ENCODE data around the gene SSNA1.

DNA sequence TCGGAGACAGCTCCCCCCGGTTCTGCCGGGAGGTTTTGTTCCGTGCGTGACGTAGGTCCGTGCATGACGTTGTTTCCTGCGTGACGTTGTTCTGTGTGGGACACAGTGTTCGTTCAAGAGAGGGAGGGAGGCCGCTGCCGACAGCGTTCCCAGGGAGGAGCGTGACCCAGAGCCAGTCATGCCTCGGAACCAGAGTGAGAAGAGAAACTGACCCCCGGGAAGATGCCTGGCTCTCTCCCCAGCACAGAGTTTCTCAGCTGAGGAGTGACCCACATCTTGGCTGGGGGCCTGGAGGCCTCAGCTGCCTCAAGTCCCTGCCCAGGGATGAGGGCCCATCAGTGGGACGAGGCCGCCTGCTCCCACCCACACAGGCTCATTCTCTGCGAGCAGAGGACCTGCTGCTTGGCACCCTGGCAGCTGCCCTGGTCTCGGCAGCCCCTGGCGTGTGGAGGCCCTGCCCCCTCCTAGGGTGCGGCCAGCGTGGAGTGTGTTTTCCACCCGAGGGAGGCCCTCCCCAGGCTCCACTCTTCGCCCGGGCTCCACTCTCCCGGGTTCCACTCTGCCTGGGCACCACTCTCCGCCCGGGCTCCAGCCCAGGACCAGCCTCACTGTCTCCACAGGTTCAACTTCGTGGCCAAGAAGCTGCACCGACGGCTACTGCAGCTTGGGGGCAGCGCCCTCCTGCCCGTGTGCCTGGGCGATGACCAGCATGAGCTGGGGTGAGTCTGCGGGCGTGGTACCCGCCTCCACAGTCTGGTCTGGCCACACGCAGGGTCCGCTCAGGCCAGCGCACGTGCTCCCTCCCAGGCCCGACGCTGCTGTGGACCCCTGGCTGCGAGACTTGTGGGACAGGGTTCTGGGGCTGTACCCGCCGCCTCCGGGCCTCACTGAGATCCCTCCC, 24.9 kb downstream of the SSNA1 start:
- TF ChIP-seq, protein P1, sequence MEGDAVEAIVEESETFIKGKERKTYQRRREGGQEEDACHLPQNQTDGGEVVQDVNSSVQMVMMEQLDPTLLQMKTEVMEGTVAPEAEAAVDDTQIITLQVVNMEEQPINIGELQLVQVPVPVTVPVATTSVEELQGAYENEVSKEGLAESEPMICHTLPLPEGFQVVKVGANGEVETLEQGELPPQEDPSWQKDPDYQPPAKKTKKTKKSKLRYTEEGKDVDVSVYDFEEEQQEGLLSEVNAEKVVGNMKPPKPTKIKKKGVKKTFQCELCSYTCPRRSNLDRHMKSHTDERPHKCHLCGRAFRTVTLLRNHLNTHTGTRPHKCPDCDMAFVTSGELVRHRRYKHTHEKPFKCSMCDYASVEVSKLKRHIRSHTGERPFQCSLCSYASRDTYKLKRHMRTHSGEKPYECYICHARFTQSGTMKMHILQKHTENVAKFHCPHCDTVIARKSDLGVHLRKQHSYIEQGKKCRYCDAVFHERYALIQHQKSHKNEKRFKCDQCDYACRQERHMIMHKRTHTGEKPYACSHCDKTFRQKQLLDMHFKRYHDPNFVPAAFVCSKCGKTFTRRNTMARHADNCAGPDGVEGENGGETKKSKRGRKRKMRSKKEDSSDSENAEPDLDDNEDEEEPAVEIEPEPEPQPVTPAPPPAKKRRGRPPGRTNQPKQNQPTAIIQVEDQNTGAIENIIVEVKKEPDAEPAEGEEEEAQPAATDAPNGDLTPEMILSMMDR (IDR thresholded peaks at IDR 0.05) = no peak
- TF ChIP-seq POLR2AphosphoS5 (IDR thresholded peaks at IDR 0.05) = no peak
- TF ChIP-seq POLR2A (IDR thresholded peaks at IDR 0.05) = no peak

Measured in breast epithelium (tissue), 3 donors.